ENCODE results near the gene SYNGR4. TPM values are rescaled to one million over a fixed set of nuclear protein-coding genes. Genes with fewer than 3 reads are reported as not detected.
A peak's percentile ranks its signal among the peaks of the same experiment; 100 is the strongest.

SYNGR4 gene
- total RNA-seq, 4 donors from 2014 or later = not detected

- TF ChIP-seq POLR2A (IDR thresholded peaks at IDR 0.05) (no peak), CTCF (IDR thresholded peaks at IDR 0.05) (no peak)
- no peak overlapping the region for H3K27ac ChIP-seq
- no peak for DNase-seq
- no peak overlapping the region for H3K4me3 ChIP-seq
- peaks cover 0 to 9% of the 10 kb centered on the region in 2 donors for H3K27me3 ChIP-seq
- peaks cover 0 to 8% (median 4%) of the 10 kb centered on the region in 4 donors for H3K4me1 ChIP-seq
- H3K36me3 ChIP-seq = no peaks in the 10 kb centered on the region
- H3K9me3 ChIP-seq = no peaks in the 10 kb centered on the region
Measured at GRCh38 chr19:48401287-48401686, 37.1 kb downstream of the SYNGR4 start.

- DNase-seq = peak in 2 of 3 donors; percentile 65 to 83
- Histone ChIP-seq H3K27ac (no peak overlapping the region), H3K36me3 (no peaks in the 10 kb centered on the region), H3K9me3 (no peaks in the 10 kb centered on the region), H3K4me3 (no peak overlapping the region), H3K4me1 (no peaks in the 10 kb centered on the region), H3K27me3 (no peaks in the 10 kb centered on the region)
- TF ChIP-seq CTCF (IDR thresholded peaks at IDR 0.05) = no peak
- TF ChIP-seq POLR2A (IDR thresholded peaks at IDR 0.05) = no peak
Measured at GRCh38 chr19:48403606-48404005, 39.4 kb downstream of the SYNGR4 start.

- Histone ChIP-seq H3K27ac (no peak overlapping the region), H3K4me3 (no peak overlapping the region), H3K27me3 (no peaks in the 10 kb centered on the region), H3K9me3 (no peaks in the 10 kb centered on the region), H3K36me3 (no peaks in the 10 kb centered on the region), H3K4me1 (no peaks in the 10 kb centered on the region)
- DNase-seq = no peak
- no peak for TF ChIP-seq CTCF (IDR thresholded peaks at IDR 0.05)
Measured at GRCh38 chr19:48405010-48405659, 41.0 kb downstream of the SYNGR4 start.

- H3K9me3 ChIP-seq = no peaks in the 10 kb centered on the region
- H3K36me3 ChIP-seq = no peaks in the 10 kb centered on the region
- TF ChIP-seq POLR2A (IDR thresholded peaks at IDR 0.05) (no peak), CTCF (IDR thresholded peaks at IDR 0.05) (no peak)
- no peak overlapping the region for H3K27ac ChIP-seq
- no peak overlapping the region for H3K4me3 ChIP-seq
- H3K27me3 ChIP-seq = no peaks in the 10 kb centered on the region
- no peak for DNase-seq
- no peaks in the 10 kb centered on the region for H3K4me1 ChIP-seq
Measured at GRCh38 chr19:48405850-48406249, 41.7 kb downstream of the SYNGR4 start.

- no peak for TF ChIP-seq CTCF (IDR thresholded peaks at IDR 0.05)
- TF ChIP-seq POLR2A (IDR thresholded peaks at IDR 0.05) = no peak
- no peaks in the 10 kb centered on the region for H3K9me3 ChIP-seq
- H3K27me3 ChIP-seq = no peaks in the 10 kb centered on the region
- DNase-seq = no peak
- H3K4me3 ChIP-seq = peak overlapping the region in 2 of 4 donors; percentile 30 to 37
- H3K36me3 ChIP-seq = no peaks in the 10 kb centered on the region
- peaks cover 0 to 17% (median 6%) of the 10 kb centered on the region in 4 donors for H3K4me1 ChIP-seq
- no peak overlapping the region for H3K27ac ChIP-seq
Measured at GRCh38 chr19:48413879-48414587, 49.9 kb downstream of the SYNGR4 start.

All from Peyer's patch (tissue), 4 donors.